HEK293 (cell line): ENCODE results near the gene GPC2.
"Not testable (repeated sequence)": the region's sequence is repeated elsewhere in the genome, so short reads cannot be mapped to it uniquely, and the experiment has no call there.

ENCODE experiments used
- CTCF ChIA-PET: fragments of 350-600 bp; formaldehyde crosslinking; extraction: SDS; loops from one replicate; lab custom pipeline; 2021; ENCODE audit warnings: antibody characterized with exemption; lab: Yijun Ruan, JAX
- POLR2A ChIA-PET: fragments of 300-600 bp; formaldehyde crosslinking; extraction: SDS; loops from one replicate; lab custom pipeline; 2020; ENCODE audit warnings: antibody characterized with exemption, inconsistent platforms; lab: Yijun Ruan, JAX
- H3K27ac ChIP-seq: fragments of 200-500 bp; sonication (Bioruptor generic); 2 replicates; pipeline ENCODE4 v1.5.1; 2014; ENCODE audit warnings: low read depth, low read length, control low read depth, inconsistent platforms; ENCODE audit errors: extremely low read depth
- H3K36me3 ChIP-seq, 2 experiments: fragments of 200-500 bp in 1 of 2; sonication (Bioruptor generic) in 1 of 2; 1 replicate in 1 of 2; 2 replicates in 1 of 2; pipeline ENCODE4 v1.5.1; 2014 to 2017; ENCODE audit warnings: inconsistent platforms in 2 of 2, low read length in 2 of 2; ENCODE audit not compliant: control insufficient read depth in 2 of 2, insufficient read depth in 1 of 2
- H3K4me1 ChIP-seq: fragments of 200-500 bp; sonication (Bioruptor generic); 2 replicates; pipeline ENCODE4 v1.5.1; 2014; ENCODE audit warnings: mild to moderate bottlenecking, low read length, inconsistent platforms; ENCODE audit not compliant: control insufficient read depth, insufficient read depth
- H3K4me3 ChIP-seq: 2 replicates; pipeline ENCODE4 v1.5.1; 2011; ENCODE audit warnings: low read depth, mild to moderate bottlenecking, control low read depth, low read length, moderate library complexity
- H3K9me3 ChIP-seq: fragments of 200-500 bp; sonication (Bioruptor generic); 2 replicates; pipeline ENCODE4 v1.5.1; 2014; ENCODE audit warnings: low read depth, low read length, inconsistent platforms; ENCODE audit not compliant: control insufficient read depth, insufficient read depth
- ELK4 ChIP-seq: IDR thresholded peaks from 2 replicates; pipeline ENCODE4 v1.6.1; 2011; ENCODE audit warnings: mild to moderate bottlenecking, low read depth, low read length, borderline replicate concordance
- GLIS2 ChIP-seq: fragments of 450-650 bp; formaldehyde crosslinking; IDR thresholded peaks from 2 replicates; pipeline ENCODE4 v1.5.1; 2016; ENCODE audit warnings: missing biosample characterization, missing genetic modification characterization
- KLF1 ChIP-seq: fragments of 450-650 bp; formaldehyde crosslinking; IDR thresholded peaks from 2 replicates; pipeline ENCODE4 v1.5.1; 2016; ENCODE audit warnings: missing biosample characterization, missing genetic modification characterization
- SP7 ChIP-seq: fragments of 450-650 bp; formaldehyde crosslinking; IDR thresholded peaks from 2 replicates; pipeline ENCODE4 v1.5.1; 2016; ENCODE audit warnings: missing biosample characterization, missing genetic modification characterization
- ZBTB17 ChIP-seq: fragments of 450-650 bp; formaldehyde crosslinking; IDR thresholded peaks from 2 replicates; pipeline ENCODE4 v1.5.1; 2016; ENCODE audit warnings: missing biosample characterization, missing genetic modification characterization
- ZNF19 ChIP-seq: fragments of 450-650 bp; formaldehyde crosslinking; IDR thresholded peaks from 2 replicates; pipeline ENCODE4; 2016; ENCODE audit warnings: missing biosample characterization, missing genetic modification characterization, low read depth
- ZNF266 ChIP-seq: fragments of 450-650 bp; formaldehyde crosslinking; IDR thresholded peaks from 2 replicates; pipeline ENCODE4 v1.5.1; 2016; ENCODE audit warnings: missing biosample characterization, missing genetic modification characterization, low read depth
- ZNF302 ChIP-seq: fragments of 450-650 bp; formaldehyde crosslinking; IDR thresholded peaks from 2 replicates; pipeline ENCODE4 v1.5.1; 2016; ENCODE audit warnings: missing biosample characterization, missing genetic modification characterization, low read depth
- ZNF354C ChIP-seq: fragments of 450-650 bp; formaldehyde crosslinking; IDR thresholded peaks from 2 replicates; pipeline ENCODE4 v1.5.1; 2016; ENCODE audit warnings: missing biosample characterization, missing genetic modification characterization, low read depth, borderline replicate concordance
- ZNF580 ChIP-seq: fragments of 450-650 bp; formaldehyde crosslinking; IDR thresholded peaks from 2 replicates; pipeline ENCODE4 v1.5.1; 2016; ENCODE audit warnings: missing biosample characterization, missing genetic modification characterization
- ZNF600 ChIP-seq: fragments of 450-650 bp; formaldehyde crosslinking; IDR thresholded peaks from 2 replicates; pipeline ENCODE4 v1.5.1; 2016; ENCODE audit warnings: missing biosample characterization, missing genetic modification characterization
- ZSCAN23 ChIP-seq: fragments of 450-650 bp; formaldehyde crosslinking; IDR thresholded peaks from 2 replicates; pipeline ENCODE4 v1.5.1; 2016; ENCODE audit warnings: missing biosample characterization, missing genetic modification characterization
- ZXDB ChIP-seq: fragments of 450-650 bp; formaldehyde crosslinking; IDR thresholded peaks from 2 replicates; pipeline ENCODE4 v1.5.1; 2016; ENCODE audit warnings: missing biosample characterization, missing genetic modification characterization
- TF ChIP-seq, protein P1 (sequence below): fragments of 450-650 bp; formaldehyde crosslinking; IDR thresholded peaks from 2 replicates; pipeline ENCODE4 v1.5.1; 2016; ENCODE audit warnings: missing biosample characterization, missing genetic modification characterization
- TF ChIP-seq, protein P2 (sequence below): fragments of 450-650 bp; formaldehyde crosslinking; IDR thresholded peaks from 2 replicates; pipeline ENCODE4 v1.5.1; 2016; ENCODE audit warnings: missing biosample characterization, missing genetic modification characterization
- TF ChIP-seq, protein P3 (sequence below): fragments of 450-650 bp; formaldehyde crosslinking; IDR thresholded peaks from 2 replicates; pipeline ENCODE4 v1.5.1; 2016; ENCODE audit warnings: missing biosample characterization, missing genetic modification characterization
- TF ChIP-seq, protein P4 (sequence below): fragments of 450-650 bp; formaldehyde crosslinking; IDR thresholded peaks from 2 replicates; pipeline ENCODE4 v1.5.1; 2016; ENCODE audit warnings: missing biosample characterization, missing genetic modification characterization

GPC2 gene

DNA sequence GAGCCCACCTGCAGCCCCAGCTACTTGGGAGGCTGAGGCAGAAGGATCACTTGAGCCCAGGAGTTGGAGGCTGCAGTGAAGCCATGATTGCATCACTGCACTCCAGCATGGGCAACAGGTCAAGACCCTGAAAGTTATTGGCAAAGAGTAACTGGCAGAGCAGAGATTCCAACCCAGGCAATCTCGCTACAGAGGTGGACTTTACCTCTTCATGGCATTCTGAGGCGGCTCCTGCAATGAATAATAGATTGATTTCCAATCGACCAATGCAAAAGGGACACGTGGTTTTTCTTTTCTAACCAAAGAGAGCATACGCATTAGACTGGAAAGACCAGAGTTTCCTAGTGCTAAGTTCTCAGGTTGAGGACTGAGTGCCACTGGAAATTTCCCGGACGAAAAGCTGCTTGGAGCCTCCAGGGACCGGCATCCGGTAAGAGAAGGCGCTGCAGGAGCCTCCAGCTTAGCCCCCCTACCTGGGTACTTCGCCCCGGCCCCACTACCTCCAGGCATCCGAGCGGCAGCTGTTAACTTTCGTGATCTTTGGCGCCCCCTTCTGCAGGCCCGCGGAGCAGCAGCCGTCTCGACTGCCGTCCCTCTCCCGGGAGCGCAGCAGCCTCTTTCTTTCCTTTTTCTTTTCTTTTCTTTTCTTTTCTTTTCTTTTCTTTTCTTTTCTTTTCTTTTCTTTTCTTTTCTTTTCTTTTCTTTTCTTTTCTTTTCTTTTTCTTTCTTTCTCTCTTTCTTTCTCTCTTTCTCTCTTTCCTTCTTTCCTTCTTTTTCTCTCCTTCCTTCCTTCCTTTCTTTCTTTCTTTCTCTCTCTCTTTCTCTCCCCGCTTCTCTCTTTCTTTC, 46.4 kb downstream of the GPC2 start (continued):
- TF ChIP-seq, protein P1, sequence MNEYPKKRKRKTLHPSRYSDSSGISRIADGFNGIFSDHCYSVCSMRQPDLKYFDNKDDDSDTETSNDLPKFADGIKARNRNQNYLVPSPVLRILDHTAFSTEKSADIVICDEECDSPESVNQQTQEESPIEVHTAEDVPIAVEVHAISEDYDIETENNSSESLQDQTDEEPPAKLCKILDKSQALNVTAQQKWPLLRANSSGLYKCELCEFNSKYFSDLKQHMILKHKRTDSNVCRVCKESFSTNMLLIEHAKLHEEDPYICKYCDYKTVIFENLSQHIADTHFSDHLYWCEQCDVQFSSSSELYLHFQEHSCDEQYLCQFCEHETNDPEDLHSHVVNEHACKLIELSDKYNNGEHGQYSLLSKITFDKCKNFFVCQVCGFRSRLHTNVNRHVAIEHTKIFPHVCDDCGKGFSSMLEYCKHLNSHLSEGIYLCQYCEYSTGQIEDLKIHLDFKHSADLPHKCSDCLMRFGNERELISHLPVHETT (tag by site-specific recombination): peak; percentile 27; the same call in 1 of the 2 replicates

GRCh38 chr7:100130220-100130607, 47.0 kb downstream of the GPC2 start:
- not testable (repeated sequence) for H3K27ac ChIP-seq, H3K4me1 ChIP-seq, H3K36me3 ChIP-seq, H3K4me3 ChIP-seq
- CTCF ChIA-PET: interaction anchor here (0.6 to 8.7 kb wide), 22 partner anchors 9 to 290 kb away, joined by 3 to 119 read pairs (median 4); no protein-coding TSS in a partner anchor
- POLR2A ChIA-PET: interaction anchor here (0.6 to 3.7 kb wide), 6 partner anchors 12 to 136 kb away, joined by 3 to 31 read pairs (median 4); partner anchors contain the start of genes AP4M1, LAMTOR4 and MCM7
- TF ChIP-seq KLF1 (tag by site-specific recombination): 0 out of 2 replicates have a peak, but pooled peaks have one; percentile 11
- TF ChIP-seq, protein P2, sequence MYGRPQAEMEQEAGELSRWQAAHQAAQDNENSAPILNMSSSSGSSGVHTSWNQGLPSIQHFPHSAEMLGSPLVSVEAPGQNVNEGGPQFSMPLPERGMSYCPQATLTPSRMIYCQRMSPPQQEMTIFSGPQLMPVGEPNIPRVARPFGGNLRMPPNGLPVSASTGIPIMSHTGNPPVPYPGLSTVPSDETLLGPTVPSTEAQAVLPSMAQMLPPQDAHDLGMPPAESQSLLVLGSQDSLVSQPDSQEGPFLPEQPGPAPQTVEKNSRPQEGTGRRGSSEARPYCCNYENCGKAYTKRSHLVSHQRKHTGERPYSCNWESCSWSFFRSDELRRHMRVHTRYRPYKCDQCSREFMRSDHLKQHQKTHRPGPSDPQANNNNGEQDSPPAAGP (tag by site-specific recombination): peak; percentile 46; the same call in 1 of the 2 replicates
- TF ChIP-seq SP7 (tag by site-specific recombination): peak; percentile 83
- 0 out of 2 replicates have a peak, but pooled peaks have one; percentile 20 for TF ChIP-seq ZSCAN23 (tag by site-specific recombination)
- TF ChIP-seq, all 188 proteins: peak for 4; not testable (repeated sequence) for 184
- H3K9me3 ChIP-seq: not testable (repeated sequence)

GRCh38 chr7:100128637-100128963, 48.6 kb downstream of the GPC2 start:
- ChIA-PET CTCF (interaction anchor here (0.5 to 8.7 kb wide), 16 partner anchors 12 to 659 kb away, joined by 3 to 119 read pairs (median 3); no protein-coding TSS in a partner anchor), POLR2A (interaction anchor here (0.5 to 3.7 kb wide), 2 partner anchors 27 to 705 kb away, joined by 3 to 31 read pairs; partner anchors contain the start of genes AP4M1 and MCM7)
- Histone ChIP-seq H3K9me3 (no peaks in the 10 kb centered on the region), H3K36me3 (peaks cover 0 to 5% of the 10 kb centered on the region in 2 experiments; a peak in 2 of 3 replicates), H3K4me1 (no peaks in the 10 kb centered on the region; the same call in 1 of the 2 replicates), H3K4me3 (no peak overlapping the region), H3K27ac (no peak overlapping the region)
- TF ChIP-seq GLIS2 (tag by site-specific recombination) (no peak), ELK4 (no peak), ZNF19 (tag by site-specific recombination) (no peak), ZNF580 (tag by site-specific recombination) (no peak), ZXDB (no peak)

DNA sequence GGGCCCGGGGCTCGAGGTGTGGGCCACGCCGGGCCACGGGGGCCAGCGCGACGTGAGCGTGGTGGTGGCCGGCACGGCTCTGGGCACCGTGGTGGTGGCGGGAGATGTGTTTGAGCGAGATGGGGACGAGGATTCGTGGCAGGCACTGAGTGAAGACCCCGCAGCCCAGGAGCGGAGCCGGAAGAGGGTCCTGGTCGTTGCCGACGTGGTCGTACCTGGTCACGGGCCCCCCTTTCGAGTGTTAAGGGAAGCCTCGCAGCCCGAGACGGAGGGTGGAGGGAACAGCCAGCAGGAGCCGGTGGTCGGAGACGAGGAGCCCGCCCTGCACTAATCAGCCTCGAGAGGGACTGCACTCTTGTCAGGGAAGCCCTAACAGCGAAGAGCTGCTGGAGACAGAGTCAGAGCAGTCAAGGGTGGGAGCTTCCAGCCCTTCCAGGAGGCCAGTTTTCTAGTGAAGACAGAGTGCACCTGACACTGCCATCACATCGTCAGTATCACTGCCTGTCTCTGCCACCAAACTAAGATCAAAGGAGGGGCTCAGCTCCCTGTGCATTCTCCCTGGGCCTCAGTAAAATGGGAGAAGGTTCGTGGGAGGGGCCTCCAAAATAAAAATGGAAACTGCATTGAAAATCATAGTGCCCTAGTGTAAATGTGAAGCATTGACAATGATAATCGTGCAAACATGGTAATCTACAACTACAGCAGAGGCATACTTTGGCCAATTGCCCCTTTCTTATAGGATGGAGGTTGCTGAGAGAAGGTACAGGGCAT, 49.1 kb downstream of the GPC2 start:
- ChIA-PET POLR2A (interaction anchor here (0.5 to 3.7 kb wide), 2 partner anchors 27 to 705 kb away, joined by 3 to 31 read pairs; partner anchors contain the start of genes AP4M1 and MCM7), CTCF (interaction anchor here (0.5 to 2.0 kb wide), 14 partner anchors 13 to 659 kb away, joined by 3 to 10 read pairs (median 3); no protein-coding TSS in a partner anchor)
- Histone ChIP-seq H3K4me3 (peak overlapping the region; percentile 79), H3K27ac (peak overlapping the region; percentile 98; the same call in 1 of the 2 replicates), H3K36me3 (peaks cover 0 to 5% of the 10 kb centered on the region in 2 experiments; a peak in 2 of 3 replicates), H3K4me1 (no peaks in the 10 kb centered on the region; the same call in 1 of the 2 replicates), H3K9me3 (no peaks in the 10 kb centered on the region)
- peak; percentile 54 for TF ChIP-seq ZBTB17 (tag by site-specific recombination)
- TF ChIP-seq, protein P3, sequence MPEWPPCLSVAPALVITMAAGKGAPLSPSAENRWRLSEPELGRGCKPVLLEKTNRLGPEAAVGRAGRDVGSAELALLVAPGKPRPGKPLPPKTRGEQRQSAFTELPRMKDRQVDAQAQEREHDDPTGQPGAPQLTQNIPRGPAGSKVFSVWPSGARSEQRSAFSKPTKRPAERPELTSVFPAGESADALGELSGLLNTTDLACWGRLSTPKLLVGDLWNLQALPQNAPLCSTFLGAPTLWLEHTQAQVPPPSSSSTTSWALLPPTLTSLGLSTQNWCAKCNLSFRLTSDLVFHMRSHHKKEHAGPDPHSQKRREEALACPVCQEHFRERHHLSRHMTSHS: no peak
- peak; percentile 78 for TF ChIP-seq ZNF600 (tag by site-specific recombination)
- no peak for TF ChIP-seq ZNF354C (tag by site-specific recombination)
- TF ChIP-seq ZNF266 (tag by site-specific recombination): no peak
- no peak for TF ChIP-seq ZNF302 (tag by site-specific recombination)
- TF ChIP-seq, protein P4, sequence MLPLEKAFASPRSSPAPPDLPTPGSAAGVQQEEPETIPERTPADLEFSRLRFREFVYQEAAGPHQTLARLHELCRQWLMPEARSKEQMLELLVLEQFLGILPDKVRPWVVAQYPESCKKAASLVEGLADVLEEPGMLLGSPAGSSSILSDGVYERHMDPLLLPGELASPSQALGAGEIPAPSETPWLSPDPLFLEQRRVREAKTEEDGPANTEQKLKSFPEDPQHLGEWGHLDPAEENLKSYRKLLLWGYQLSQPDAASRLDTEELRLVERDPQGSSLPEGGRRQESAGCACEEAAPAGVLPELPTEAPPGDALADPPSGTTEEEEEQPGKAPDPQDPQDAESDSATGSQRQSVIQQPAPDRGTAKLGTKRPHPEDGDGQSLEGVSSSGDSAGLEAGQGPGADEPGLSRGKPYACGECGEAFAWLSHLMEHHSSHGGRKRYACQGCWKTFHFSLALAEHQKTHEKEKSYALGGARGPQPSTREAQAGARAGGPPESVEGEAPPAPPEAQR (tag by site-specific recombination): no peak
